IMR-90 (cell line): Measurements from ENCODE around the gene ECM2.

Experiments used
- CTCF ChIP-seq: conservative IDR thresholded peaks from 2 replicates; pipeline ENCODE4 v1.5.1; 2012; ENCODE audit warnings: mild to moderate bottlenecking, low read depth, low read length, improper control_type of control experiment
- POLR2A ChIP-seq: IDR thresholded peaks from 2 replicates; pipeline ENCODE4 v1.6.1; 2012; ENCODE audit warnings: mild to moderate bottlenecking, low read depth, low read length

DNA sequence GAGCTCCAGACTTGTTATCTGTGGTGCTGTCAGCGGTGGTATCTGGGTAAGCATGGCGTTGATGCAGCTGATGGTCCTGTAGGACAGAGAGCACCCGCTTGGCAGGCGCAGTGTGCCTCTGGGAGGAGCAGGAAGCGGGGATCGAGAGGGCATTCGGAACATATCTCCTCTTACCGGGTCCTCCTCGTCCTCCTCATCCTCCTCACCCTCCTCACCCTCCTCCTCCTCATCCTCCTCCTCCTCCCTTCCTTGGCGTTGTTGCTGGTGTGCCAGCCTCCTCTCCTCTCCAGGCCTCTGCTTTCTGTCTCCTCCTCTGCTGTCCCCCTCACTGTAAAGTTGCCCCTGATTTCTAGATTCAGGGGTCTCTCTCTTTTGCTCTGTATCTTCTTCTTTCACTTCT, 21.2 kb downstream of the ECM2 start:
- TF ChIP-seq CTCF (no peak), POLR2A (no peak)
